ENCODE measurements around the gene SRPK2.

GRCh38 chr7:105345725-105346124, 43.0 kb downstream of the SRPK2 start:
- TF ChIP-seq EZH2 (IDR thresholded peaks at IDR 0.05; ENCODE audit: borderline replicate concordance, insufficient read depth, low read depth, low read length, poor library complexity, severe bottlenecking): no peak
- TF ChIP-seq CTCF (IDR thresholded peaks at IDR 0.05): no peak
